ENCODE measurements around the gene SLC16A10.

Gene SLC16A10

GRCh38 chr6:111220383-111221031 lies 133.2 kb downstream of the SLC16A10 start:
- Histone ChIP-seq H3K4me3 (replicated peaks; ENCODE audit: low read depth, low read length) (no peak overlapping the region), H3K27me3 (replicated peaks; ENCODE audit: control insufficient read depth, insufficient read depth, low read length) (no peaks in the 10 kb centered on the region), H3K36me3 (ENCODE audit: control insufficient read depth, insufficient read depth, low read length) (no peaks in the 10 kb centered on the region)
- TF ChIP-seq CTCF (IDR thresholded peaks at IDR 0.05; ENCODE audit: insufficient read depth, low read length, poor library complexity, severe bottlenecking): no peak
- no peak for DNase-seq (ENCODE audit: extremely low read depth, insufficient read length)

- DNase-seq (ENCODE audit: extremely low read depth, insufficient read length): no peak
- no peaks in the 10 kb centered on the region for H3K27me3 ChIP-seq (replicated peaks; ENCODE audit: control insufficient read depth, insufficient read depth, low read length)
- H3K4me3 ChIP-seq (replicated peaks; ENCODE audit: low read depth, low read length): no peak overlapping the region
- no peak for TF ChIP-seq CTCF (IDR thresholded peaks at IDR 0.05; ENCODE audit: insufficient read depth, low read length, poor library complexity, severe bottlenecking)
- no peaks in the 10 kb centered on the region for H3K36me3 ChIP-seq (ENCODE audit: control insufficient read depth, insufficient read depth, low read length)
Measured at GRCh38 chr6:111221804-111222203, 134.5 kb downstream of the SLC16A10 start.

- Histone ChIP-seq H3K4me3 (replicated peaks; ENCODE audit: low read depth, low read length) (no peak overlapping the region), H3K27me3 (replicated peaks; ENCODE audit: control insufficient read depth, insufficient read depth, low read length) (no peaks in the 10 kb centered on the region), H3K36me3 (ENCODE audit: control insufficient read depth, insufficient read depth, low read length) (no peaks in the 10 kb centered on the region)
- no peak for TF ChIP-seq CTCF (IDR thresholded peaks at IDR 0.05; ENCODE audit: insufficient read depth, low read length, poor library complexity, severe bottlenecking)
- DNase-seq (ENCODE audit: extremely low read depth, insufficient read length): no peak
Measured at GRCh38 chr6:111222341-111222740, 135.0 kb downstream of the SLC16A10 start.

- Histone ChIP-seq H3K36me3 (ENCODE audit: control insufficient read depth, insufficient read depth, low read length) (no peaks in the 10 kb centered on the region), H3K27me3 (replicated peaks; ENCODE audit: control insufficient read depth, insufficient read depth, low read length) (no peaks in the 10 kb centered on the region), H3K4me3 (replicated peaks; ENCODE audit: low read depth, low read length) (no peak overlapping the region)
- DNase-seq (ENCODE audit: extremely low read depth, insufficient read length): no peak
- no peak for TF ChIP-seq CTCF (IDR thresholded peaks at IDR 0.05; ENCODE audit: insufficient read depth, low read length, poor library complexity, severe bottlenecking)
Measured at GRCh38 chr6:111228094-111228493, 140.8 kb downstream of the SLC16A10 start.

GRCh38 chr6:111230351-111231089 lies 143.2 kb downstream of the SLC16A10 start:
- Histone ChIP-seq H3K36me3 (ENCODE audit: control insufficient read depth, insufficient read depth, low read length) (no peaks in the 10 kb centered on the region), H3K4me3 (replicated peaks; ENCODE audit: low read depth, low read length) (no peak overlapping the region), H3K27me3 (replicated peaks; ENCODE audit: control insufficient read depth, insufficient read depth, low read length) (no peaks in the 10 kb centered on the region)
- DNase-seq (ENCODE audit: extremely low read depth, insufficient read length): no peak
- no peak for TF ChIP-seq CTCF (IDR thresholded peaks at IDR 0.05; ENCODE audit: insufficient read depth, low read length, poor library complexity, severe bottlenecking)

Measured in GM06990 (cell line).